Measurements from ENCODE around the gene GAB2.
"Not testable (repeated sequence)": the region's sequence is repeated elsewhere in the genome, so short reads cannot be mapped to it uniquely, and the experiment has no call there.

The GAB2 gene

GRCh38 chr11:78290293-78291176 is 127.1 kb downstream of the GAB2 start:
- no peak for DNase-seq (ENCODE audit: low read depth in 1 of 2, low spot score in 1 of 2)

GRCh38 chr11:78289552-78290292 is 127.9 kb downstream of the GAB2 start:
- DNase-seq (ENCODE audit: low read depth in 1 of 2, low spot score in 1 of 2), result no peak

- DNase-seq (ENCODE audit: low read depth in 1 of 2, low spot score in 1 of 2), result no peak
Observed at GRCh38 chr11:78284260-78284659, 133.4 kb downstream of the GAB2 start.

GRCh38 chr11:78282821-78283220 is 134.8 kb downstream of the GAB2 start:
- no peak for DNase-seq (ENCODE audit: low read depth in 1 of 2, low spot score in 1 of 2)

- no peak for DNase-seq (ENCODE audit: low read depth in 1 of 2, low spot score in 1 of 2)
Observed at GRCh38 chr11:78281511-78281910, 136.1 kb downstream of the GAB2 start.

- no peak for DNase-seq (ENCODE audit: low read depth in 1 of 2, low spot score in 1 of 2)
Observed at GRCh38 chr11:78277314-78277994, 140.2 kb downstream of the GAB2 start.

- DNase-seq (ENCODE audit: low read depth in 1 of 2, low spot score in 1 of 2), result no peak
Observed at GRCh38 chr11:78276311-78276710, 141.3 kb downstream of the GAB2 start.

- no peak for DNase-seq (ENCODE audit: low read depth in 1 of 2, low spot score in 1 of 2)
Observed at GRCh38 chr11:78274739-78275138, 142.9 kb downstream of the GAB2 start.

GRCh38 chr11:78272625-78273269 is 144.9 kb downstream of the GAB2 start:
- not testable (repeated sequence) for DNase-seq (ENCODE audit: low read depth in 1 of 2, low spot score in 1 of 2)

GRCh38 chr11:78271801-78272200 is 145.8 kb downstream of the GAB2 start:
- not testable (repeated sequence) for DNase-seq (ENCODE audit: low read depth in 1 of 2, low spot score in 1 of 2)

GRCh38 chr11:78270971-78271370 is 146.6 kb downstream of the GAB2 start:
- no peak for DNase-seq (ENCODE audit: low read depth in 1 of 2, low spot score in 1 of 2)

GRCh38 chr11:78269806-78270205 is 147.8 kb downstream of the GAB2 start:
- DNase-seq (ENCODE audit: low read depth in 1 of 2, low spot score in 1 of 2), result no peak

- DNase-seq (ENCODE audit: low read depth in 1 of 2, low spot score in 1 of 2), result no peak
Observed at GRCh38 chr11:78268591-78269410, 148.8 kb downstream of the GAB2 start.

GRCh38 chr11:78266451-78266850 is 151.2 kb downstream of the GAB2 start:
- no peak for DNase-seq (ENCODE audit: low read depth in 1 of 2, low spot score in 1 of 2)

- DNase-seq (ENCODE audit: low read depth in 1 of 2, low spot score in 1 of 2), result no peak
Observed at GRCh38 chr11:78265326-78265725, 152.3 kb downstream of the GAB2 start.

GRCh38 chr11:78262691-78263090 is 154.9 kb downstream of the GAB2 start:
- no peak for DNase-seq (ENCODE audit: low read depth in 1 of 2, low spot score in 1 of 2)

GRCh38 chr11:78262238-78262637 is 155.4 kb downstream of the GAB2 start:
- no peak for DNase-seq (ENCODE audit: low read depth in 1 of 2, low spot score in 1 of 2)

- DNase-seq (ENCODE audit: low read depth in 1 of 2, low spot score in 1 of 2), result no peak
Observed at GRCh38 chr11:78261828-78262227, 155.8 kb downstream of the GAB2 start.

- DNase-seq (ENCODE audit: low read depth in 1 of 2, low spot score in 1 of 2), result no peak
Observed at GRCh38 chr11:78261367-78261766, 156.3 kb downstream of the GAB2 start.

- DNase-seq (ENCODE audit: low read depth in 1 of 2, low spot score in 1 of 2), result no peak
Observed at GRCh38 chr11:78259777-78260487, 157.7 kb downstream of the GAB2 start.

Data from activated CD4-positive, alpha-beta T cell treated with anti-CD3 and anti-CD28 coated beads, Interleukin-2, amount 50 U/mL, for 24 hours (primary cell).